Activated CD4-positive, alpha-beta T cell treated with anti-CD3 and anti-CD28 coated beads for 1 hour (primary cell): Measurements from ENCODE around the gene TMEM165.
"Not testable (repeated sequence)": the region's sequence is repeated elsewhere in the genome, so short reads cannot be mapped to it uniquely, and the experiment has no call there.

ENCODE experiments used
- DNase-seq: peaks from one replicate; pipeline ENCODE4 v3.0.0-alpha.2; 2020

Gene TMEM165

DNA sequence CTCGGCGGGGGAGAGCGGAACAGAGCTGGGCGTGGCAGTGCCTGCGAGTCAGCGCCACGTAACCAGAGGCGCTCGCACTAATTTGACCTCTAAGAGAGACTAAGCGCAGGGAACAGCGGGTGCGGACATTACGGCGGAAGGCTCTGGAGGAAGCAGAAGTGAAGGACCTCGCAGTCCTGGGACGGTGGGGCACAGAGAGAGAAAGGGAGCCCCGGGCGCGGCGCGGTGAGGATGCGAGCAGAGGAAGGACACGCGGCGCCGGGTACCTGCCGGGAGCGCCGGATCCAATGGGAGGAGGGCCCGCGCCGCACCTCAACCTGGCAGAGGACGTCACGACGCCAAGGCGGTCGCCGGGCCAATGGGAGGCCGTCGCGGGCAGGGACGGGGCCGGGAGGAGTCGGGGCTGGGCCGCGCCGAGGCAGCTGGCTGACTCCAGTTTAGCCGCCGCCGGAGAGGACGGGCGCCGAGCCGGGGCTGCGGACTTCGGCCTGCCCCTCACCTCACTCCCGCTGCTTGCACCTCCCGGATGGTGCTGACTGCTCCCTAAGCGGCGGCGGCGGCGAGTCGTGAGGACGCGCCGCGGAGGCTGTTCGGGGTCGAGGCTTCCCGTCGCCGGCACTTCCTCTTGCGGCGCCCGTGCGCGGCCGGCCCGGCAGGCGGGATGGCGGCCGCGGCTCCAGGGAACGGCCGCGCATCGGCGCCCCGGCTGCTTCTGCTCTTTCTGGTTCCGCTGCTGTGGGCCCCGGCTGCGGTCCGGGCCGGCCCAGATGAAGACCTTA lies at the start of gene TMEM165:
TSS of gene TMEM165 (plus strand) at position 429 of the 779 bp plus-strand sequence. CDS start at position 662, 233 bp downstream.
- peak; percentile 82 for DNase-seq

GRCh38 chr4:55345980-55346850 lies 49.5 kb upstream of the TMEM165 start, which contains the start of gene SRD5A3:
Gene SRD5A3, plus strand, starts transcription at chr4:55346242. Its CDS starts 95 bp downstream, at chr4:55346337.
- peak; percentile 70 for DNase-seq

- DNase-seq = no peak
Observed at GRCh38 chr4:55346851-55347255, 48.9 kb upstream of the TMEM165 start.

DNA sequence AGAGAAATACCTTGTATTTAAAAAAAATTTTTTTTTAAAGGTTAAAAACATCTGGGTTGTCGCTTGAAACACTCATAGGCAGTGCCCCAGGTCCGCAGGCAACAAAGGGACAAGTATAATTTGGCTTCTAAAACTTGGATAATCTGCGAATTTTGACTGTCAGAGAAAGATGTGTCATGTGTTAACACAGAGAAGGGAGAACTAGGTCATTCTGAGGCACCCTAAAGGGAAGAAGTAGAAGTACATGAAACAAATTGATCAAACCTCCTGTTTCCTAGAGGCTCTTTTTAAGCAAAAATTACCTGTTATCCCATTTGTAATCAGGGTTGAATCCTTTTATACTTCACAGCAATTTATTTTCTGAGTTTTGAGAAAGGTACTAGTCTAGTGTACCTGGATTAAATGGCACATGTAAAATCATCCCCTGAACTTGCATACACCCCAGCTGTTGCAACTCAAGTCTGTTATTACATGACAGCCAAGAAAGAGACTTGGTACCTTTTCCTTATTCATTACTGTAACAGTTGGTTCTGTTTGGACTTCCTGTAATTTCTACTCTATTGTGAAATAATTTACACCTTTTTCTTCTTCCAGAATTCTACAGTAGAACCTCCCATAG lies 48.0 kb upstream of the TMEM165 start:
- DNase-seq = no peak

DNA sequence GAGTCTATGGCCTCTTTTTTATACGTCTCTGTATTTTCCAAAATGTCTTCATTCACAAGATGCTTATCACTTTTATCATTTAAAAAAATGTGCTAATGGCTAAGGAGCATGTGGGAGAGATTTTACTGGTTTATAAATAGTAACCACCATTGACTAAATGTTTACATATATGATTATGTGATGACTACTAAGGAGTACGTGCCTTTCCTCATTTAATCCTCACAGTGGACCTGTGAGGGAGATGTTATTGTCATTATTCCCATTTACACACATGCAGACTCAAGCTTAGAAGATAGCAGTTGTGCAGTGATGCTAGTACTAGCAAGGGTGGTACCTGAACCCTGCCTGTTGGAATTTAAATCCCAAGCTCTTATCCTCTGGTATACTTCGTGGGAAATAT lies 47.3 kb upstream of the TMEM165 start:
- DNase-seq = no peak

DNA sequence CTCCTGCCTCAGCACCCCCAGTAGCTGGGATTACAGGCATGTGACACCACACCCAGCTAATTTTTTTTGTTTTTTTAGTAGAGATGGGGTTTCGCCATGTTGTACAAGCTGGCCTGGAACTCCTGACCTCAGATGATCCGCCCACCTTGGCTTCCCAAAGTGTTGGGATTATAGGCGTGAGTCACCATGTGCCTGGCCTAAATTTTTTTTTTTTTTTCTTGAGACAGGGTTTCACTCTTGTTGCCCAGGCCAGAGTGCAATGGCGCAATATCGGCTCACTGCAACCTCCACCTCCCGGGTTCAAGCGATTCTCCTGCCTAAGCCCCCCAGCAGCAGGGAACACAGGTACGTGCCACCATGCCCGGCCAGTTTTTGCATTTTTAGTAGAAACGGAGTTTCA lies 44.9 kb upstream of the TMEM165 start:
- DNase-seq = not testable (repeated sequence)

- no peak for DNase-seq
Observed at GRCh38 chr4:55351824-55352223, 43.9 kb upstream of the TMEM165 start.

GRCh38 chr4:55352726-55353125 lies 43.0 kb upstream of the TMEM165 start:
- no peak for DNase-seq

DNA sequence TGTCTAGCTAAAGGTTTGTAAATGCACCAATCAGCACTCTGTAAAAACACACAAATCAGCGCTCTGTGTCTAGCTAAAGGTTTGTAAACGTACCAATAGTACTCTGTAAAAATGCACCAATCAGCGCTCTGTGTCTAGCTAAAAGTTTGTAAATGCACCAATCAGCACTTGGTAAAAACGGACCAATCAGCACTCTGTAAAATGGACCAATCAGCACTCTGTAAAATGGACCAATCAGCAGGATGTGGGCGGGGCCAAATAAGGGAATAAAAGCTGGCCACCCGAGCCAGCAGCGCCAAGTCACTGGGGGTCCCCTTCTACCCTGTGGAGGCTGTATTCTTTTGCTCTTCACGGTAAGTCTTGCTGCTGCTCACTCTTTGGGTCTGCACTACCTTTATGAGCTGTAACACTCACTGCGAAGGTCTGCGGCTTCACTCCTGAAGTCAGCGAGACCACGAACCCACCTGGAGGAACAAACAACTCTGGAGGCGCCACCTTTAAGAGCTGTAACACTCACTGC lies 42.5 kb upstream of the TMEM165 start:
- DNase-seq = not testable (repeated sequence)

- no peak for DNase-seq
Observed at GRCh38 chr4:55354648-55355047, 41.1 kb upstream of the TMEM165 start.

DNA sequence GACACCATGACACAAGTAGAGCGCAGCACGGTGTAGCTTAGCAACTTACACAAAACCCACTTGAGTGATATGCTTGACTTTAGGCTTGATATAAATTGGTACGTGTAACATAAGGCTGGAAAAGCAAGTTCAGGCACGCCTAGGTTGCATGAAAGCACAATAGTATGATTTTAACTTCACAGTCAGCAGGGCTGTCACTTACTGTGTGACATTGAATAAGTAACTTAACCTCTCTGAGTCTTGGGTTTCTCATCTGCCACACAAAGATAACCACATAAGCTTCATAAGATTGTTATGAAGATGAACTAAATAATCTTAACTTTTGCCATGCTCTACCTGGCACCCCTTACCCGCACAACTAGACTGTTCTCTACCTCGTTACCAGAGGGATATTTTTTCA lies 40.2 kb upstream of the TMEM165 start:
- no peak for DNase-seq

GRCh38 chr4:55356991-55357461 lies 38.7 kb upstream of the TMEM165 start:
- no peak for DNase-seq

- DNase-seq = no peak
Observed at GRCh38 chr4:55358246-55358645, 37.5 kb upstream of the TMEM165 start.

- no peak for DNase-seq
Observed at GRCh38 chr4:55358668-55359067, 37.1 kb upstream of the TMEM165 start.

GRCh38 chr4:55359397-55359916 lies 36.3 kb upstream of the TMEM165 start:
- DNase-seq = no peak

DNA sequence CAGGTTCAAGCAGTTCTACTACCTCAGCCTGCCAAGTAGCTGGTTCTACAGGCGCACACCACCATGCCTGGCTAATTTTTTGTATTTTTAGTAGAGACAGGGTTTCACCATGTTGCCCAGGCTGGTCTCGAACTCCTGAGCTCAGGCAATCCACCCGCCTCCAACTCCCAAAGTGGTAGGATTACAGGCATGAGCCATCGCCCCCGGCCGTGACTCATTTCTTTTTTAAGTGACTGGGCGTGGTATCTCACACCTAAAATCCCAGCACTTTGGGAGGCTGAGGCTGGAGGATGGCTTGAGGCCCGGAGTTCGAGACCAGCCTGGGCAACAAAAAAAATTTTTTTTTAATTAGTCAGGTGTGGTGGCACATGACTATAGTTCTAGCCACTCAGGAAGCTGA lies 32.8 kb upstream of the TMEM165 start:
- DNase-seq = not testable (repeated sequence)

GRCh38 chr4:55363691-55364351 lies 31.9 kb upstream of the TMEM165 start:
- no peak for DNase-seq

GRCh38 chr4:55364691-55365344 lies 30.9 kb upstream of the TMEM165 start:
- DNase-seq = no peak

GRCh38 chr4:55365345-55365728 lies 30.4 kb upstream of the TMEM165 start:
- no peak for DNase-seq

GRCh38 chr4:55366621-55367020 lies 29.1 kb upstream of the TMEM165 start:
- no peak for DNase-seq

GRCh38 chr4:55367084-55367722 lies 28.6 kb upstream of the TMEM165 start:
- no peak for DNase-seq
